Glutamatergic neuron (in vitro differentiated cells): ENCODE measurements around the gene ASIC5. TPM values are rescaled to one million over a fixed set of nuclear protein-coding genes. Genes with fewer than 3 reads are reported as not detected.

Experiments
- DNase-seq: peaks from one replicate; pipeline ENCODE4 v3.0.0; 2022
- H3K27ac Mint-ChIP-seq: one replicate; pipeline ENCODE4 v1.8.0; 2020; ENCODE audit warnings: mild to moderate bottlenecking, mixed read lengths, inconsistent platforms; ENCODE audit not compliant: unreplicated experiment
- H3K27me3 Mint-ChIP-seq: one replicate; pipeline ENCODE4 v1.8.0; 2020; ENCODE audit warnings: mild to moderate bottlenecking, moderate library complexity, mixed read lengths, inconsistent platforms; ENCODE audit not compliant: unreplicated experiment
- H3K36me3 Mint-ChIP-seq: one replicate; pipeline ENCODE4 v1.8.0; 2020; ENCODE audit warnings: mild to moderate bottlenecking, mixed read lengths, inconsistent platforms; ENCODE audit not compliant: unreplicated experiment
- H3K4me1 Mint-ChIP-seq: one replicate; pipeline ENCODE4 v1.8.0; 2020; ENCODE audit warnings: mild to moderate bottlenecking, low read depth, mixed read lengths, inconsistent platforms; ENCODE audit not compliant: unreplicated experiment
- H3K4me3 Mint-ChIP-seq: one replicate; pipeline ENCODE4 v1.8.0; 2020; ENCODE audit warnings: mild to moderate bottlenecking, mixed read lengths, inconsistent platforms; ENCODE audit not compliant: unreplicated experiment
- H3K9me3 Mint-ChIP-seq: one replicate; pipeline ENCODE4 v1.8.0; 2020; ENCODE audit warnings: mild to moderate bottlenecking, moderate library complexity, mixed read lengths, inconsistent platforms; ENCODE audit not compliant: unreplicated experiment
- CTCF ChIP-seq: fragments of 200-600 bp; sonication (generic); IDR thresholded peaks from one replicate; pipeline ENCODE4 v1.5.0; 2021; ENCODE audit not compliant: partially characterized antibody, unreplicated experiment
- total RNA-seq: library from RNA; stranded (reverse); fragmentation: NEBNext Ultra II Directional; extraction: Animal tissue kit (Norgen Biotek cat#: 25700); gene quantifications from one replicate; pipeline ENCODE4 v1.2.1, GENCODE V29; 2021; ENCODE audit not compliant: unreplicated experiment

The ASIC5 gene
- total RNA-seq, 1 donor from 2014 or later, result not detected

DNA sequence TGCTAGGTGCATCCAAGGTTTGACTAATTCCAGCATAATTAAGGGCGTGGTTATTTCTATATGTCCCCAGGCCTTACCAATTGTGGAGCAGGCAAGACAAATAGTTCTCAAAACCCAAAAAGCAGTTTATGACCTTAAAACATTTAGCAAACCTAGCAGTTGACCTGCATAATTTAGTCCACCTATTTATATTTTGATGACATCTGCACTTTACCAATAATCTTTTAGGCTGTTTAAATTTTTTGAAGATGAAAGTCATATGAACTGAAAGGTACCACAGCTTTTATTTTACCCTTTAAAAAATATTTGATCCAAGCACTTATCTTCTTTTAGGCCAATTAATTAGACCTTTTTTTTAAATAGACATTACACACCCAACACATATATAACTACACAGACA, 9.8 kb upstream of the ASIC5 start:
- Mint-ChIP-seq H3K4me3 (no peak overlapping the region), H3K9me3 (peaks cover 2% of the 10 kb centered on the region), H3K4me1 (no peaks in the 10 kb centered on the region), H3K36me3 (no peaks in the 10 kb centered on the region), H3K27me3 (no peaks in the 10 kb centered on the region), H3K27ac (no peak overlapping the region)
- no peak for TF ChIP-seq CTCF
- DNase-seq, result no peak

DNA sequence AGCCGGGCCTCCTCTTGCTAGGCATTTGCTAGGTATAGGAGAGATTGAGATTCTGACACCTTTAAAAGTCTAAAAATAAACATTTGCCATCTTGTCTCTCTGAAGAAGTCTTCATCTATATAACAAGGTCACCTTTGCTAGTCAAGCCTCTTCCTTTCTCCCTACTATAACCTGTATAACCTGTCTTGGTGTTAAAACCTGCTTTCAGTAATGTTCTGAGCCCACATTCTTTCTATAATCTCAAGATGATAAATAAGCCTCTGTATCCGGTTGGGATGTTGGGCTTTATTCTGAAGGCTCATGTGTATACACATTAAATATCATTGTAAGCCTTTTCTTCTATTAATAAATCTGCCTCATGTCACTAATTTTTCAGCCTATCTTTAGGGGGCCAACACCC, 10.2 kb downstream of the ASIC5 start:
- no peak for DNase-seq
- Mint-ChIP-seq H3K9me3 (no peaks in the 10 kb centered on the region), H3K27ac (no peak overlapping the region), H3K4me3 (no peak overlapping the region), H3K4me1 (no peaks in the 10 kb centered on the region), H3K27me3 (no peaks in the 10 kb centered on the region), H3K36me3 (no peaks in the 10 kb centered on the region)
- no peak for TF ChIP-seq CTCF

DNA sequence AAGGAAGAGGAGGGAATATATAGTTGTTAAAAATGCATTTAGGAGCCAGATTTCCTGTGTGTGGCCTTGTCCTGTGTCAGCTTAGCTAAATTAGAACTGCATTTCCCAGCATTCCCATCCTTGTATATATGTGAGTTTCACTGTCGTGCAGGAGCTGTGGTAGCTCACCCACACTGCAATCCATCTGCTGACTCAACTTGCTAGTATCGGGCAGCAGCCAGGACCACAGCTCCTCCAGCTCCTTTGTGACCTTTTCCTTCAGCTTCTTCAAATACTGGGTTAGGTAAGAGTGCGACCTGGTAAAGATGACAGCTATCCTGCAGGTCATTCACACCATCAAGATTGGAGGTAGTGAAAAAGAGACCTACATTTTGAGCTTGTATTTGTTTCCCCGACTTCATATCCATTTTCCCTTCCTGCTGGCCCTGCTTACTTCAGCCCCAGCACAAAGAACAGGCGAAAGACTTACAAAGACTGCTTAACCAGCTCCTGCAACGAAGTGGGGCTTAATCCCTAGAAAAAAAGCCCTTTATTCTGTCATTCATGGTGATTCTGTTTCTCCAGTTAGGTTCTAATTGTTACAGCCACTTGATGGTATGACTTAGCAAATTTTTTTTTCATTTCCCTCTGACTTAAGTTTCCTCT, 11.4 kb downstream of the ASIC5 start:
- no peaks in the 10 kb centered on the region for H3K9me3 Mint-ChIP-seq
- H3K27ac Mint-ChIP-seq, result no peak overlapping the region
- H3K27me3 Mint-ChIP-seq, result no peaks in the 10 kb centered on the region
- peaks cover 10% of the 10 kb centered on the region for H3K36me3 Mint-ChIP-seq
- no peaks in the 10 kb centered on the region for H3K4me1 Mint-ChIP-seq
- no peak for DNase-seq
- no peak overlapping the region for H3K4me3 Mint-ChIP-seq
- no peak for TF ChIP-seq CTCF

GRCh38 chr4:155853189-155853588, 12.9 kb downstream of the ASIC5 start:
- peaks cover 1% of the 10 kb centered on the region for H3K9me3 Mint-ChIP-seq
- H3K36me3 Mint-ChIP-seq, result peaks cover 12% of the 10 kb centered on the region
- TF ChIP-seq CTCF, result no peak
- H3K4me1 Mint-ChIP-seq, result no peaks in the 10 kb centered on the region
- H3K27ac Mint-ChIP-seq, result no peak overlapping the region
- DNase-seq, result no peak
- no peaks in the 10 kb centered on the region for H3K27me3 Mint-ChIP-seq
- no peak overlapping the region for H3K4me3 Mint-ChIP-seq

DNA sequence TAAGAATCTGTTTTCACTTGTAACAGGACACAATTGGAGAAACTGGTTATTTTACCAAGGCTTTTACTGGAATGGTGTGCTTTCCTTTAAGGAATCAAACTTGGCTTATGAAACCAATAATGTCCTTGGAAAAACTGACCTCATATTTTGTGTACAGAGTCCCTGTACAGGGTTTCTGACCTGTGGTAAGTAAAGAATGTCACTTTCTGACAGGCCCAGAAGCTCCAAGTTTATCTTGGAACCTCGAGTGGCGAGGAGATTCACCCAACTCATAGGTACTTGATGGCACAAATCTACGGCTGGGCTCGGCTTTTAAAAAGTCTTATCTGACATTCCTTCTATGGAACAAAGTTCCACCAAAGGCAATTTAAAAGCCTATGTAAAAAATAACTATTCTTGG, 17.0 kb downstream of the ASIC5 start:
- H3K36me3 Mint-ChIP-seq, result peaks cover 12% of the 10 kb centered on the region
- H3K27me3 Mint-ChIP-seq, result peaks cover 2% of the 10 kb centered on the region
- no peak for TF ChIP-seq CTCF
- no peaks in the 10 kb centered on the region for H3K4me1 Mint-ChIP-seq
- H3K27ac Mint-ChIP-seq, result no peak overlapping the region
- H3K9me3 Mint-ChIP-seq, result peaks cover 5% of the 10 kb centered on the region
- H3K4me3 Mint-ChIP-seq, result no peak overlapping the region
- no peak for DNase-seq
